ENCODE data around the gene NT5DC4.

DNA sequence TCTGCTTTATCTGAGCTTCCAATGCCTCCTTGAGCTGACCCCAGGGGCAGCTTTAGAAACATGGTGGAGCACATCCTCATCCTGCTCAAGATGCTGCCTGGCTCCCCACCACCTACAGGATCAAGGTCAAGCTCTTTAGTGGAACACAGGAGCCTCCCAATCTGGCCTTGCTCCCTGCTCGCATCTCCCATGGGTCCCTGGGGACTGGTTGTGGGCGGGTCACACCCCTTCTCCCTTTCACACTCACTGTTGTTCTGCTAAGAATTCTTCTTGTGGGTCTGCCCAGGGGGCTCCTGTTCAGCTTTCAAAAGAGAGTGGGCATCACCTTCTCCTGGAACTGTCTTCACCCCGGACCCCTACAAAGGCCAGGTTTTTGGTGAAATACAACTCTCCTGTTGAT lies 8.4 kb upstream of the NT5DC4 start:
- no peak for TF ChIP-seq POLR2A (IDR thresholded peaks at IDR 0.05; ENCODE audit: low read length)
- no peak for TF ChIP-seq GATA1 (IDR thresholded peaks at IDR 0.05; ENCODE audit: low read depth, low read length)
